CMK (cell line): ENCODE results near the gene LXN.
A peak's percentile ranks its signal among the peaks of the same experiment; 100 is the strongest.
"Not testable (repeated sequence)": the region's sequence is repeated elsewhere in the genome, so short reads cannot be mapped to it uniquely, and the experiment has no call there.

Experiments used
- DNase-seq: peaks from one replicate; pipeline ENCODE4 v3.0.0-alpha.2; 2010; ENCODE audit warnings: low read depth

The LXN gene

GRCh38 chr3:158672215-158673176 is at the start of gene LXN:
TSS of gene LXN (minus strand) at chr3:158672648. CDS start at chr3:158672478, 170 bp downstream.
- peak; percentile 70 for DNase-seq

GRCh38 chr3:158722108-158722507 is 49.7 kb upstream of the LXN start:
- no peak for DNase-seq

GRCh38 chr3:158718490-158719170 is 46.2 kb upstream of the LXN start:
- DNase-seq, result no peak

- no peak for DNase-seq
Measured at GRCh38 chr3:158717576-158717975, 45.1 kb upstream of the LXN start.

- peak; percentile 80 for DNase-seq
Measured at GRCh38 chr3:158713094-158713499, 40.6 kb upstream of the LXN start.

- no peak for DNase-seq
Measured at GRCh38 chr3:158712443-158712842, 40.0 kb upstream of the LXN start.

GRCh38 chr3:158711886-158712285 is 39.4 kb upstream of the LXN start:
- DNase-seq, result no peak

- DNase-seq, result no peak
Measured at GRCh38 chr3:158710601-158711000, 38.2 kb upstream of the LXN start.

- DNase-seq, result no peak
Measured at GRCh38 chr3:158709666-158710083, 37.2 kb upstream of the LXN start.

- no peak for DNase-seq
Measured at GRCh38 chr3:158703566-158703965, 31.1 kb upstream of the LXN start.

- no peak for DNase-seq
Measured at GRCh38 chr3:158702815-158703481, 30.5 kb upstream of the LXN start.

- no peak for DNase-seq
Measured at GRCh38 chr3:158701420-158702065, 29.1 kb upstream of the LXN start.

GRCh38 chr3:158700559-158700958 is 28.1 kb upstream of the LXN start:
- DNase-seq, result no peak

- DNase-seq, result no peak
Measured at GRCh38 chr3:158696618-158697017, 24.2 kb upstream of the LXN start.

GRCh38 chr3:158693866-158694456 is 21.5 kb upstream of the LXN start:
- DNase-seq, result not testable (repeated sequence)

- DNase-seq, result no peak
Measured at GRCh38 chr3:158685159-158685558, 12.7 kb upstream of the LXN start.

- DNase-seq, result no peak
Measured at GRCh38 chr3:158683230-158683962, 10.9 kb upstream of the LXN start.

GRCh38 chr3:158680861-158681260 is 8.4 kb upstream of the LXN start:
- no peak for DNase-seq

GRCh38 chr3:158679547-158680000 is 7.1 kb upstream of the LXN start:
- peak; percentile 3 for DNase-seq

GRCh38 chr3:158678687-158679086 is 6.2 kb upstream of the LXN start:
- no peak for DNase-seq

- no peak for DNase-seq
Measured at GRCh38 chr3:158671821-158672214, 630 bp downstream of the LXN start.
